Measurements from ENCODE around the gene ANG. TPM values are rescaled to one million over a fixed set of nuclear protein-coding genes. Genes with fewer than 3 reads are reported as not detected.
"Not testable (repeated sequence)": the region's sequence is repeated elsewhere in the genome, so short reads cannot be mapped to it uniquely, and the experiment has no call there.

ANG gene
- total RNA-seq, 1 donor from 2014 or later, result not detected

DNA sequence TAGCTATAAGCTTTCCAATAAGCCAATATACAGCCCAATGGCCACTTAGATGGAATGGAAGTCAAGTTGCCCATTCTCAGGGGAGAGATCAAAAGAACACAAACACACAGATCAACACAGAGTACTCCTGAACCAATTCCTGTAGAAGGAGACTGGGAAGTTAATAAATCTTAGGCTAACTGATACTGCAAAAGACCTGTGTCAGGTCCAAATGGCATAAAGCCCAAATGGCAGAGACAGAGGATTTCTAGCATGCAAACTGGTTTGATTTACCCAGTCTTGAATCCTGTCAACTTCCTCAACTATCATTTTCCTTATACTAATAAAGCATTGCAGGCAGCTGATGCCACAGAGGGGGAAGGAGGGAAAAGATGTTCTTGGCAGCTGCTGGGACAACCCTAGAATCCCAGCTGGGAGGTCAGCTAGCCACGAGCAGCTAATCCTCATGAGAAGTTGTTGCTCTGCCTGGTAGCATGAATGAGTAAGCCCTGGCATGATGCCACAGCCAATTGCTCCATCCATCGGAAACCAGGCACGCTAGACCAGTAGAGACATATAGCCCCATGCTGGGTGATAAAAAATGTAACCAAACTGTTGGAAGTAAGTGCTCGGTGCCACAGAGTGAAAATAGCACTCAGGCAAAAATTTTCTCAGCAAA is 26.2 kb downstream of the ANG start:
- no peak for ATAC-seq (ENCODE audit: low read depth)
- ChIA-PET POLR2A (interaction anchor here (0.8 to 1.8 kb wide), 8 partner anchors 13 to 259 kb away, joined by 3 to 20 read pairs (median 3); partner anchors contain the start of genes APEX1 and RNASE6), CTCF (interaction anchor here (1.1 to 3.6 kb wide), 2 partner anchors 18 to 256 kb away, joined by 4 to 14 read pairs; no protein-coding TSS in a partner anchor)
- H3K27ac Mint-ChIP-seq, result peak overlapping the region; percentile 94
- H3K36me3 Mint-ChIP-seq (ENCODE audit: low read depth), result peaks cover 4% of the 10 kb centered on the region
- no peaks in the 10 kb centered on the region for H3K27me3 Mint-ChIP-seq
- H3K4me3 Mint-ChIP-seq, result no peak overlapping the region
- H3K9me3 Mint-ChIP-seq, result peaks cover 7% of the 10 kb centered on the region
- intact Hi-C loops (cut with micrococcal nuclease), result loop anchor here (1.0 kb wide), 1 partner anchor 66 kb away; no protein-coding TSS in a partner anchor
- TF ChIP-seq, protein P1, sequence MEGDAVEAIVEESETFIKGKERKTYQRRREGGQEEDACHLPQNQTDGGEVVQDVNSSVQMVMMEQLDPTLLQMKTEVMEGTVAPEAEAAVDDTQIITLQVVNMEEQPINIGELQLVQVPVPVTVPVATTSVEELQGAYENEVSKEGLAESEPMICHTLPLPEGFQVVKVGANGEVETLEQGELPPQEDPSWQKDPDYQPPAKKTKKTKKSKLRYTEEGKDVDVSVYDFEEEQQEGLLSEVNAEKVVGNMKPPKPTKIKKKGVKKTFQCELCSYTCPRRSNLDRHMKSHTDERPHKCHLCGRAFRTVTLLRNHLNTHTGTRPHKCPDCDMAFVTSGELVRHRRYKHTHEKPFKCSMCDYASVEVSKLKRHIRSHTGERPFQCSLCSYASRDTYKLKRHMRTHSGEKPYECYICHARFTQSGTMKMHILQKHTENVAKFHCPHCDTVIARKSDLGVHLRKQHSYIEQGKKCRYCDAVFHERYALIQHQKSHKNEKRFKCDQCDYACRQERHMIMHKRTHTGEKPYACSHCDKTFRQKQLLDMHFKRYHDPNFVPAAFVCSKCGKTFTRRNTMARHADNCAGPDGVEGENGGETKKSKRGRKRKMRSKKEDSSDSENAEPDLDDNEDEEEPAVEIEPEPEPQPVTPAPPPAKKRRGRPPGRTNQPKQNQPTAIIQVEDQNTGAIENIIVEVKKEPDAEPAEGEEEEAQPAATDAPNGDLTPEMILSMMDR (IDR thresholded peaks at IDR 0.05), result no peak
- no peak for DNase-seq
- peaks cover 68% of the 10 kb centered on the region for H3K4me1 Mint-ChIP-seq

DNA sequence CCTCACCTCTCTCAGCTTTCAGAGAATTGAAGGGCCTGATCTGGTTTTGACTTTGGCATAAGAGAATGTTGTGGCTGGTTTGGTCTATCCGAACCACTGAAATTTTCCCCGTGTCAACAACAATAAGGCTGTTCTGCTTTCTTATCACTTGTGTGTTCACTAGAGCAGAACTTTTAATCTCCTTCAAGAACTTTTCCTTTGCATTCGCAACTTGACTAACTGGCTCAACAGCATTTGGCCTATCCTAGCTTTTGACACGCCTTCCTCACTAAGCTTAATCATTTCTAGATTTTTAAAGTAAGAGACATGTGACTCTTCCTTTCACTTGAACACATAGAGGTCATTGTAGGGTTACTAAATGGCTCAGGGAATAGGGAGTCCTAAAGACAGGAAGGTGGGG is 31.2 kb downstream of the ANG start:
- ChIA-PET POLR2A (interaction anchor here (0.6 to 1.2 kb wide), 2 partner anchors 10 to 11 kb away, joined by 3 read pairs; no protein-coding TSS in a partner anchor), CTCF (no interaction called here)
- H3K4me1 Mint-ChIP-seq, result peaks cover 59% of the 10 kb centered on the region
- peaks cover 4% of the 10 kb centered on the region for H3K36me3 Mint-ChIP-seq (ENCODE audit: low read depth)
- H3K27ac Mint-ChIP-seq, result peak overlapping the region; percentile 16
- H3K27me3 Mint-ChIP-seq, result peaks cover 3% of the 10 kb centered on the region
- ATAC-seq (ENCODE audit: low read depth), result no peak
- H3K4me3 Mint-ChIP-seq, result peak overlapping the region; percentile 12
- peaks cover 7% of the 10 kb centered on the region for H3K9me3 Mint-ChIP-seq
- TF ChIP-seq, protein P1 (IDR thresholded peaks at IDR 0.05), result no peak
- intact Hi-C loops (cut with micrococcal nuclease), result loop anchor here (2.0 kb wide), 1 partner anchor 15 kb away; no protein-coding TSS in a partner anchor
- DNase-seq, result no peak

GRCh38 chr14:20720741-20721140 is 32.2 kb downstream of the ANG start:
- ChIA-PET CTCF (no interaction called here), POLR2A (no interaction called here)
- Mint-ChIP-seq H3K27me3 (peaks cover 4% of the 10 kb centered on the region), H3K9me3 (peaks cover 4% of the 10 kb centered on the region), H3K27ac (no peak overlapping the region), H3K4me3 (no peak overlapping the region), H3K4me1 (peaks cover 58% of the 10 kb centered on the region), H3K36me3 (ENCODE audit: low read depth) (no peaks in the 10 kb centered on the region)
- intact Hi-C loops (cut with micrococcal nuclease), result no loop called here
- no peak for DNase-seq
- TF ChIP-seq, protein P1 (IDR thresholded peaks at IDR 0.05), result no peak
- ATAC-seq (ENCODE audit: low read depth), result no peak

DNA sequence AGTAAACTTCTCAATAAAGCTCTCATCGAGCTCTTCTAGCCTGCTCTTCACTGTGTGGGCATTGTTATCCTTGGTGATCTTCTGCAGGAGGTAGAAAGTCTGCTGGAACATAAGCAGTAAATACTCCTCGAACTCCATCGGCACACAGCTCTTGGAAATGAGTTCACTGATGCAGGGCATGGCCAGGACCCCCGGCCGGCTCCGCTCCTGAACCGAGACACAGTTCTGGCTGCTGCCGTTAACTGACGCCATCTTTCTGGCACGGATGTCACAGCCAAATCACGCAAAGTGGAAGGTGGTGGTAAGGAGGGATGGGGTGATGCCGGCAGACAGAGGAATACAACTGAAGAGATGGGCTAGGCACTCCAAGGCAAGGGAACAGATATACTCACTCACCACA is 33.5 kb downstream of the ANG start:
- H3K27ac Mint-ChIP-seq, result no peak overlapping the region
- H3K36me3 Mint-ChIP-seq (ENCODE audit: low read depth), result no peaks in the 10 kb centered on the region
- peaks cover 4% of the 10 kb centered on the region for H3K27me3 Mint-ChIP-seq
- no peak overlapping the region for H3K4me3 Mint-ChIP-seq
- intact Hi-C loops (cut with micrococcal nuclease), result no loop called here
- ChIA-PET CTCF (no interaction called here), POLR2A (no interaction called here)
- DNase-seq, result no peak
- no peak for ATAC-seq (ENCODE audit: low read depth)
- H3K9me3 Mint-ChIP-seq, result no peaks in the 10 kb centered on the region
- TF ChIP-seq, protein P1 (IDR thresholded peaks at IDR 0.05), result no peak
- peaks cover 58% of the 10 kb centered on the region for H3K4me1 Mint-ChIP-seq

DNA sequence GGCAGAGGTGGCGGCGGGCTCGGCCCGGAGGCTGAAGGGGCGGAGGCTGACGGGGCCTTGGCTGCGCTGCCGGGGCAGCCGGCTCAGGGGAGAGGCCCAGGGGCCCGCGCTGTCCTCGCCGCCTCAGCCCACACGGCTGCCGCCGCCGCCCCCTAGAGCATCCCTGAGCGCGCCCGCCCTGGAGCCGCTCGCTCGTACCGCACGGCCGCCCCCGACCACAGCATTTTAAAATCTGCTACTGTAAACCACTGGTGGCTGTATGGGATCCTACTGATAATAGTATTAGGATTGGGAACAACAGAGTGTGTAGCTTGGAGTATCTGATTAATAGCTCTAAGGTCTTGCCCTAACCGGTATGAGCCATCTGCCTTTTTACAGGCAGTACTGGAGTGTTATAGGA is 34.9 kb downstream of the ANG start:
- intact Hi-C loops (cut with micrococcal nuclease), result no loop called here
- CTCF ChIA-PET, result no interaction called here
- POLR2A ChIA-PET, result interaction anchor here (0.7 kb wide), 1 partner anchor 11 kb away, joined by 3 read pairs; no protein-coding TSS in a partner anchor
- peak overlapping the region; percentile 36 for H3K4me3 Mint-ChIP-seq
- no peaks in the 10 kb centered on the region for H3K36me3 Mint-ChIP-seq (ENCODE audit: low read depth)
- ATAC-seq (ENCODE audit: low read depth) (peak; percentile 68), DNase-seq (no peak)
- H3K27ac Mint-ChIP-seq, result no peak overlapping the region
- H3K27me3 Mint-ChIP-seq, result peaks cover 8% of the 10 kb centered on the region
- TF ChIP-seq, protein P1 (IDR thresholded peaks at IDR 0.05), result no peak
- no peaks in the 10 kb centered on the region for H3K9me3 Mint-ChIP-seq
- peaks cover 45% of the 10 kb centered on the region for H3K4me1 Mint-ChIP-seq

DNA sequence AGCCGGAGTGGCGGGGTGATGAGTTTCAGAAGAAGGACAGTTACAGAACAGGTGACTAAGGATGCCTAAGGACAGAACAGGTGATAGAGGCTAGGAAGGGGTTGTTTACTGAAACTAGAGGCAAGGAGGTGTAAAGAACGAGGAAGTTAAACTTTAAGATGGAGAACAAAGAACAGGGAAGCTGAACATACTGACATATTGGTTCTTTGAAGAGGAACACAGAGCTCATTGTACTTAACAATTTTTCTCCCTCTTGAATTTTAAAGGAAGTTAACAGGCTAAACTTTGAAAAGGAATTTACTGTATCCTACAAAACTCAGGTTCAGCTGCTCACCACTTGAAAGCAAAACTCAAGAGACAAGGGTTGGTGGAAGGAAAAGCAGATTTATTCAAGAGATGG is 37.6 kb downstream of the ANG start:
- H3K36me3 Mint-ChIP-seq (ENCODE audit: low read depth); intact Hi-C loops (cut with micrococcal nuclease); H3K27me3 Mint-ChIP-seq; ATAC-seq (ENCODE audit: low read depth); DNase-seq; POLR2A ChIA-PET; H3K9me3 Mint-ChIP-seq: not testable (repeated sequence)
- Mint-ChIP-seq H3K27ac (peak overlapping the region; percentile 54), H3K4me3 (peak overlapping the region; percentile 1), H3K4me1 (peaks cover 29% of the 10 kb centered on the region)
- CTCF ChIA-PET, result interaction anchor here (0.6 to 1.7 kb wide), 2 partner anchors 53 to 132 kb away, joined by 3 to 5 read pairs; no protein-coding TSS in a partner anchor

All from activated B cell treated with CpG ODN at 0.5 μM for 24 hours (primary cell).